GM21526 (cell line): Measurements from ENCODE around the gene SUFU.

Experiments used
- ATAC-seq: cut with Tn5 transposase; IDR thresholded peaks from one replicate; pipeline ENCODE4 v1.9.1; 2021; ENCODE audit warnings: moderate library complexity; ENCODE audit not compliant: unreplicated experiment, low FRiP score

SUFU gene

GRCh38 chr10:102630663-102631062, 126.9 kb downstream of the SUFU start:
- no peak for ATAC-seq

- ATAC-seq = no peak
Measured at GRCh38 chr10:102631525-102632393, 128.0 kb downstream of the SUFU start.

GRCh38 chr10:102632394-102633111, 128.8 kb downstream of the SUFU start:
- no peak for ATAC-seq

GRCh38 chr10:102633287-102633686, 129.5 kb downstream of the SUFU start:
- no peak for ATAC-seq

- no peak for ATAC-seq
Measured at GRCh38 chr10:102633848-102634247, 130.1 kb downstream of the SUFU start.

GRCh38 chr10:102634686-102635085, 130.9 kb downstream of the SUFU start:
- ATAC-seq = no peak

GRCh38 chr10:102635377-102635776, 131.6 kb downstream of the SUFU start:
- no peak for ATAC-seq

GRCh38 chr10:102639537-102639936, 135.8 kb downstream of the SUFU start:
- no peak for ATAC-seq

- no peak for ATAC-seq
Measured at GRCh38 chr10:102641402-102641801, 137.6 kb downstream of the SUFU start.

GRCh38 chr10:102641880-102642735, 138.3 kb downstream of the SUFU start:
- peak; percentile 45 for ATAC-seq

- no peak for ATAC-seq
Measured at GRCh38 chr10:102642736-102643335, 139.1 kb downstream of the SUFU start.

GRCh38 chr10:102643336-102644065, 139.7 kb downstream of the SUFU start:
- no peak for ATAC-seq

GRCh38 chr10:102644066-102644645, 140.4 kb downstream of the SUFU start, which contains the start of gene TRIM8:
Gene TRIM8, plus strand, starts transcription at chr10:102644479. Its CDS starts 139 bp downstream, at chr10:102644618.
- ATAC-seq = no peak

- no peak for ATAC-seq
Measured at GRCh38 chr10:102644646-102645387, 141.0 kb downstream of the SUFU start.

- ATAC-seq = no peak
Measured at GRCh38 chr10:102645388-102645740, 141.6 kb downstream of the SUFU start.

GRCh38 chr10:102645741-102646609, 142.2 kb downstream of the SUFU start:
- ATAC-seq = peak; percentile 23

- no peak for ATAC-seq
Measured at GRCh38 chr10:102646610-102647442, 143.1 kb downstream of the SUFU start.
